CD4-positive, alpha-beta T cell treated with Interferon gamma for 1 hour (primary cell): ENCODE data around the gene UBXN1.
A peak's percentile ranks its signal among the peaks of the same experiment; 100 is the strongest.

ENCODE experiments used
- DNase-seq: peaks from one replicate; pipeline ENCODE4 v3.0.0-alpha.2; 2020

Gene UBXN1, protein sequence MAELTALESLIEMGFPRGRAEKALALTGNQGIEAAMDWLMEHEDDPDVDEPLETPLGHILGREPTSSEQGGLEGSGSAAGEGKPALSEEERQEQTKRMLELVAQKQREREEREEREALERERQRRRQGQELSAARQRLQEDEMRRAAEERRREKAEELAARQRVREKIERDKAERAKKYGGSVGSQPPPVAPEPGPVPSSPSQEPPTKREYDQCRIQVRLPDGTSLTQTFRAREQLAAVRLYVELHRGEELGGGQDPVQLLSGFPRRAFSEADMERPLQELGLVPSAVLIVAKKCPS

DNA sequence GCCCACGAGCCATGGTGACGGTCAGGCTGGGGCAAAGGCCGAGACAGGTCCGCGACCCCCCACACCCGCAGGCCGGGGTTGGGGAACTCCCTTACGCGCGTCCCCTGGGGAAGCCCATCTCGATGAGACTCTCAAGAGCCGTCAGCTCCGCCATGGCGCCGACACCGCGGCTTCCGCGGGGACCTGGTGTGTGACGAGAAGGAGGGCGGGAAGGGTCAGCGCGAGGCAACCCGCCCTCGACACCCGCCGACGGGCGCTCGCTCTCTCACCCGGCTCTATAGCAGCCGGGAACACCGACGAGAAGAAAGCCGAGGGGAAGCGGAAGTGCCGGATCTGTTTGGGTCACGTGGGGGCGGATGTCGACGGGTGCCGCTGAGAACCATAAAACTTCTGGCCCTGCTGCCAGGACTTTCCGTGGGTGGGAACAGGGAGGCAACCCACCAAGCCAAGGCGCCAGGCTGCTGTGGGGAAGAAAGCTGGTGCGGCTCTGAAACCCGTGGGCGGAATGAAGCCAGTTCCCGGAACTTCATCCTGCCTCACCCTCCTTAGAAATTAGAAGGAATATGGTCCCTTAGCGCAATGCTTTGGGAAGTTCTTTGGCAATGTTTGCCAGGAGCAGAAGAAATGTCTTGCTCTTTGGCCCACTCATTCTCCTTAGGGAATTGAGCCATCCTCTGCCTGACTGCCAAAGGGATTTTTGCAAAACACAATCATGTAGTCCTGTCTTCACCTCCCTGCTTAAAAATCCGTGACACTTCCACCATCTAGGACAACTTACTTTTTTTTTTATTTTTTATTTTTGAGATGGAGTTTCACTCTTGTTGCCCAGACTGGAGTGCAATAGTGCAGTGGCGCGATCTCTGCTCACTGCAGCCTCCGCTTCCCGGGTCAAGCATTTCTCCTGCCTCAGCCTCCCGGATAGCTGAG is at the start of gene UBXN1:
Gene UBXN1 (minus strand): TSS at position 304 of the 927 bp plus-strand sequence. CDS start 150 bp downstream, at position 154.
- peak; percentile 83 for DNase-seq

GRCh38 chr11:62728171-62728988 is 49.5 kb upstream of the UBXN1 start, which contains the start of gene TTC9C:
Gene TTC9C, plus strand, starts transcription at chr11:62728486. Its CDS starts 363 bp downstream, at chr11:62728849.
- peak; percentile 81 for DNase-seq

- DNase-seq: peak; percentile 91
Observed at GRCh38 chr11:62727872-62728170, 48.9 kb upstream of the UBXN1 start.

DNA sequence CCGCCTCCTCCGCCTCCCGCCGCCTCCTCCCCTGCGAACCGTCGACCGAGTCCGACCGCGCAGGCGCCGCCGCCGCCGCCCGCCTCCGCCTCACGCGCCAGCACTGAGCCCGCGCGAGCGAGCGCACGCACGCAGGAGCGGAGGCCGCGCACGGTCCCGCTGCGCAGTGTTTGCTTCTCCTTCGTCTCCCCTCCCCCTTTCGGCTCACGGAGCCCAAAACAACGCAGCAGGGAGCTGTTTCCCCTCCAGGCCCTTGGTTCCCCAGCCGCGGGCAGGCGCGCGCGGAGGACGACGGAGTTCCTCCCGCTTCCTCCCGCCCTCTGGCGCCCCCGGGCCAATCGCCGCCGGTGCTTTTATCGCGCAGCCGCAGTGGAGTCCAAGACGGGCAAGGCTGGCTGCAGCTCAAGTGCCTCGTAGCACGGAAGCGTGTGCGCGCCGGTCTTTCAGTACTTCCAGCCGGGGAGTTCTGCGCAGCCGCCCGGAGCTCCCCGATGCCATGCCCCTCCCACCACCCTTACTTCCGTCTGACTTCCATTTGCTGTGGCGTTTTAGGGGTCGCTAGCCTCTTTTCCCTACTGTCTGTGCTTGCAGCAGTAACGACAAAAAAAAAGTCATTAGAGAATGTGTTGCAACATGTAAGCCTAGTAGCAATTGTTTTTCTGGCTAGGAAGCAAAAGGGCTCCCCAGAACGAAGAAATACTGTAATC is 48.4 kb upstream of the UBXN1 start, which contains the start of gene HNRNPUL2:
Gene HNRNPUL2 (minus strand): TSS at position 293 of the 707 bp plus-strand sequence. CDS start 301 bp downstream, outside the sequence.
- DNase-seq: peak; percentile 99

GRCh38 chr11:62726915-62727164 is 48.0 kb upstream of the UBXN1 start:
- no peak for DNase-seq

DNA sequence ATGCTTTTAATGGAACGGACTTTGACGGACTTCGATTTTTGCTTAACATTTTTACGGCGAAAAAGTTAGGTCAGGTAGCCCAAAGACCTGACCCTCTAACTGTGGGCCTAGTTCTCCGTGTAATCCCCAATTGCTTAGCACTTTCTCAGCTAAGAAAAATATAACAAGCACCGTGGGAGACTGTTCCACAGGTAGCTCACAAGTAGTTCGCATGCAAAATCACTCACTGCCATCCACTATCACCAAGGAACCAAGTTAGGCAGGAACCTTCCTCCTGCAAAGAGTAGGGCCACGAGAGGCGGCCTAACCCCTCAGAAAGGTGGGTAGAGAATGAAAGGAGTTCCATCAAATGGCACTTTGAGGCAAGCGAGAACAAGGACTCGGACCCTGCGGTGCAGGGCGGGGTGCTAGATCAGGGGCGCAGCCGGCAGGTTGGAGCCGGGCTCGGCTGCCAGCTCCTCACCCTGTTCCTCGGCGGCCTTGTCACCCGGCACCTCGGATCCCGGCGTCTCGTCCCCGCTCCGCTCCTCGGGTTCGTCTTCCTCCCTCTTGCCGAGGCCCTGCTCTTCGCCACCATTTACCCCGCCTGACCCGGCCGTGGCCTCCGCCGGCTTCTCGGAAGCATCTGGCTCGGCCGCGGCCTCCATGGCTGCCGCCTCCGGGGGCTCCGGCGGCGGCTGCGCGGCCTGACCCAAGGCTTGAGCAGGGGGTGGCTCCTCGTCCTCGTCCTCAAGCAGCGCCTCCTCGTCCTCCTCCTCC is 47.5 kb upstream of the UBXN1 start:
- no peak for DNase-seq

DNA sequence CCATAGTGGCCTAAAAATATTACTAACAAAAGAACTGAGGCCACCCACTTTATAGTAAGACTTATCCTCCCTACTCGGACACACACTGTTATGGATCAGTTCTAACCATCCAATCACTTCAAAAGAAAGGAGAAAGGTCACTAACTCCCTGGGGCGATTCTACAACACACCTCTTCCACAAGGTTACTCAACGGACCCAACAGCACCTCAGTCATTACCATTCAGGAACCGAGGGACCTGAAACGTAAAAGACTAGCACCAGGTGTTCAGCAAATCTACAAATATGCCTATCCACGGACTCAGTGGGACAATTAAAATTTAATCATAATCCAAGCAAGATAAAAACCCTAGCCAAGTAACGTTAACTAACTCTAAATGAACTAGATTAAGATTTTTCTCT is 46.8 kb upstream of the UBXN1 start:
- DNase-seq: no peak

DNA sequence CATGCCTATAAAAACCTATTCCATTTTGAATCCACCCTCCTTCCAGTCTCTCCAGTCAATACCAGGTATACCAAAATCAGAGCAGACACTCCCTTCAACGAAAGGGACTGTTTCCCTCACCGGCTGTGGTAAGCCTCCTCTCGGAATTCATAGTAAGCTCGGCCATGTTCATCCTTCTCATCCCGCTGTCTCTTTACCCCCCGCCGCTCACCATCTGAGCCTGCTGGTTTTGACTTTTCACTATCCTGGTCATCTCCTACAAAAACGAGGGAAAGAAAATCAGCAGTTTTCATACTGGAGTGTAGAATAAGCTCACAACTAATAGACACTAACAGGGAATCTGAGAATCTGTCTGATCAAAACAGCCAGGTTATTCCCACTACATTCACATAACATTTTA is 45.3 kb upstream of the UBXN1 start:
- DNase-seq: no peak

- no peak for DNase-seq
Observed at GRCh38 chr11:62721994-62722393, 43.1 kb upstream of the UBXN1 start.

DNA sequence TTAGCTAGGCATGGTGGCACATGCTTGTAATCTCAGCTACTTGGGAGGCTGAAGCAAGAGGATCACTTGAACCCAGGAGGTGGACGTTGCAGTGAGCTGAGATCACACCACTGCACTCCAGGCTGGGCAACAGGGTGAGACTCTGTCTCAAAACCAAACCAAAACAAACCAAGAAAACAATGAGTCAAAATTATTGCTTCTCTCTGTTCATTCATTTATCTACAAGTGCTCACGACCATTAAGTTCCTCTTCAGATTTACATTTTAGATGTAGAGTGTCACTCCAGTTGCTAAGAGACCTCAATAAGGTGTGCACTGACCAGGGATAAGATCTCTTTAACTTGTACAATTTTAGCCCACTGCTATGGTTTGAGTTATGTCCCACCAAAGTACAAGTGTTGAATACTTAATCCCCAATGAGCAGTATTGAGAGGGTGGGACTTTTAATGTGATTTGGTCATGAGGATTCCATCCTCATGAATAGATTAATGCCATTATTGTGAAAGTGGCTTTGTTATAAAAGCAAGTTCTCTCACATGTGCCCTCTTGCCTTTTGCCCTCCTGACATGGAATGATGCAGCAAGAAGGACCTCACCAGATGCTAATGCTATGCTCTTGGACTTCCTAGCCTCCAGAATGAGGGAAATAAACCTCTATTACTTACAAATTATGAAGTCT is 40.6 kb upstream of the UBXN1 start:
- DNase-seq: no peak

- no peak for DNase-seq
Observed at GRCh38 chr11:62716816-62717215, 37.9 kb upstream of the UBXN1 start.

DNA sequence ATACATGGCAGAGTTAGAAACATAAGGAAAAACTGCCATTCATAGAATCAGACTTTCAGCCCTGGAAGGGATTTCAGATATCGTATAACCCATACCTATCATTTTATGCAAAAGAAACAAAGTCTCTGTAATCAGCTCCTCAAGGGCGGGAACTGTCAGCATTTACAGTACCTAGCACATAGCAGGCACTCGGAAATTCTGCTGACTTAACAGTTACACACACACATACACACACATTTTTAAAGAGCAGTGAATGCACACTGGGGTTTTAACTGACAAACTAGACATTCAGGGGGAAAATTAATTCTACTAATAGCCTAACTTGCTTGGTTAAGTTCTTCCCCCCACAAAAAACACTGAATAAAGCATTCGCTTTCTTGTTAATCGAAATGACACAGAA is 37.3 kb upstream of the UBXN1 start:
- DNase-seq: no peak

GRCh38 chr11:62715150-62716130 is 36.6 kb upstream of the UBXN1 start:
- no peak for DNase-seq

DNA sequence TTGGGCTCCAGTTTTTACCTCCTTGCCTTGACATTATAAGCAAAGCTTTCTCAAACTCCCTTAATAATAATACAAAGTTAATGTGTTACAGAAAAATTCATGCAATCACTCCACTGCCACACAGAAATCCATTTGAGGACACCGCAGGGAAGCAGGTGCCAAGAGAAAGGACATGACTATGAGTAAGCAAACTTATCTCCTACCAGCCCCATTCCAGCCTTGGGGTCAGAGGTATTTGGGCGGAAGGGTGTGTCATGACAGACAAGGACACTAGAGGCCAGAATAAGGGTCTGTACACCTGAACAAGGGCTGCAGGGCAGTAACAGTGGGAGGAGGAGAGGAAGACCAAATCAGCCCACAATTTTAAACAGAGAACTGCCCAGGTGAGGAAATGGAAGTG is 34.5 kb upstream of the UBXN1 start:
- no peak for DNase-seq

DNA sequence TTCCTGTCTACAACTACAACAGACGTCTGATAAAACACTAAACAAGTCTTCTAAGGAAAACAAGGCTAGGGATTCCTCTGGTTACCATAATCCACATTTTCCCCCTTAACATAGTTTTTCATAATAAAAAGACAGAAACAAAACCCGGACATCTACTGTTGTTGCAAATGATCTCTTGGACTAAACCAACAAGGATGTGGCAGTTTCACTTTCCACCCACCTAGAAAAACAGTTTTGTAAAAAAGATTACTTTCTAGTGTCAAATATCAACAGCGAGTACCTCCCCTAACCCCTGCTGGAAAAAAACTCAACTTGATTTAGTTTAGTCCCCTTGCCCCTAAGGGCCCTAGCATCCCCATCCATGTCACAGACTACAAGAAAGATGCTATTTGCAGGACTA is 34.0 kb upstream of the UBXN1 start:
- DNase-seq: no peak

- DNase-seq: no peak
Observed at GRCh38 chr11:62712276-62712812, 33.5 kb upstream of the UBXN1 start.

GRCh38 chr11:62710001-62710345 is 31.1 kb upstream of the UBXN1 start:
- no peak for DNase-seq

DNA sequence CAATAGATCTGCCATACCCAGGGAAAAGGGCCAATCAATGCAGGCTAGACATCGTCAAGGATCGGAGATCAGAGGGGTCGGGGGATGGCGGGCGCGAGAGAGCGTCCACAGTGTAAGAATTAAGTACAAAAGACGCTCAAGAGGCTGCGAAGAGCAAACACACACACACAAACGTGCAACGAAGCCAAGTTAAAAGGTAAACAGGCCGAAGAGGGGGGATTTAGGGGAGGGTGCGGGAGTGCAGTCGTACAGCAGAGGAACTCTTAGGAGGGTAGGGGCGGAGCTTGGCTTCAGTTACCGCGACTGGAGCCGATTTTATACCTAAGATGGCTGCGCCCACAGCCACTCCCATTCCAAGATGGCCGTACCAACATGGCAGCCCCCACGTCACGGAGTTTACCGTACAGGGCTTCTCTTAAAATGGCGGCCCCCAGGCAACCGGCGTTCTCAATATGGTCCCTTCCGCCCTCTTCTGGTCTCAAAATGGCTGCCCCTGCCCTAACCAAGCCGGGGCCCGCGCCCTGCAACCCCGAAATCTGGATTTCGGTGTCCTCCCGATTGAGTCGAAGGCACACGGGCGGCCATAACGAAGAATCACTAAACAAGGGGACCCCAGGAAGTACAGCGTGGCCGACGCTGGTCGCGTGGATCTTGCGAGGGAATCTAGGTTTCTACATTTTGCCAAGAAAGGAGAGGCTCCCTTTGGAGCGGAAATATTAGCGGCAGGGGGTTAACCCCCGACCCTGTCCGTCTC is 30.6 kb upstream of the UBXN1 start:
- peak; percentile 98 for DNase-seq

DNA sequence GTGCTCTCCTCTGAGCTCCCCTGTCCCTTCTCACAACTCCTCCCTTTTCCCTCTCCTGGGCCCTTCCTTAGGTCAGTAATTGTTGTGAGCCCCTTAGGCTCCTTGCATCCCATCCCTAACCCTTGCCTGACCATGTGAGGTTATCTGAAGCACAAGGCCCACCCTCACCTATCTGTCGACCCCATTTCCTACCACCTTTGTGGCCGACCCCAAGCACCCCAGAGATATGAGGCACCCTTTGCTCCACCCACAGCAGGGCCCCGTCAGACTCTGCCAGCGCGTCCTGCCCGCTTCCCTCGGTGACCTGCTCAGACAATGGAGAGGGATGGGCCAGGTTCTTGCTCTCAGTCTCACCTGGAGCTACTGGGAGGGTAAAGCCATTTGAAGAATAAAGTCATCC is 29.9 kb upstream of the UBXN1 start:
- DNase-seq: peak; percentile 35
